Bronchial epithelial cell (primary cell): ENCODE data around the gene SIM2. TPM values are rescaled to one million over a fixed set of nuclear protein-coding genes. Genes with fewer than 3 reads are reported as not detected.

Experiments used
- DNase-seq: peaks from one replicate; pipeline ENCODE4 v3.0.0-alpha.2; 2010; ENCODE audit warnings: low read depth
- FAIRE-seq: peaks from 2 replicates; lab custom pipeline; 2011; peaks lifted over from hg19 to GRCh38; lab: Jason Lieb, UNC
- H3K27me3 ChIP-seq: 2 replicates; pipeline ENCODE4 v1.5.1; 2011; ENCODE audit warnings: low read length; ENCODE audit not compliant: control insufficient read depth, insufficient read depth
- H3K36me3 ChIP-seq: 2 replicates; pipeline ENCODE4 v1.5.1; 2011; ENCODE audit warnings: low read length; ENCODE audit not compliant: control insufficient read depth, insufficient read depth
- H3K4me3 ChIP-seq: 2 replicates; pipeline ENCODE4 v1.5.1; 2011; ENCODE audit warnings: mild to moderate bottlenecking, low read depth, low read length, control low read depth
- total RNA-seq: library from RNA; depleted of rRNA; stranded (reverse); fragments of >200 nt; gene quantifications from 2 replicates; pipeline ENCODE4 v1.2.1, GENCODE V29; 2014
- TF ChIP-seq, protein P1 (sequence below): IDR thresholded peaks from 2 replicates; pipeline ENCODE4 v1.5.1; 2011; ENCODE audit warnings: mild to moderate bottlenecking, moderate library complexity, low read length, control low read depth, inconsistent platforms; ENCODE audit not compliant: insufficient read depth, severe bottlenecking

Gene SIM2
- total RNA-seq, 1 donor from 2014 or later, result 0.26 TPM

DNA sequence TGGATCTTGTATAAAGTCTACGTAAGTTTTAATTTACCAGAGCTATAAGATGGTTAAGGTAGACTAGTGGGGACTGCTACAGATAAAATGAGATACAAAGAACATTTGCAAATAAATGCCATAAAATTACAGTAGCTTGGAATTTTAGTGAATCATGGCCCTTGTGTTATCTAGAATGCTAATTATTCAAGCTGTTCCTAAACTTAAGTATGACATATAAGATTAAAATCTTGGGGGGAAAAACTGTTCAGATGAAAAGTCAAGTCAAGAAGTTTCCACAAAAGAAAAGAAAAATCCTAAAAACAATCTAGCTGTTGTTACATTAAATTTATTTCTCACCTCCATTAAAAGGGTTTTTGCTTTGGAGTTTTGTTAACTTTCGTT lies 51.7 kb downstream of the SIM2 start:
- DNase-seq (no peak), FAIRE-seq (no peak)
- H3K27me3 ChIP-seq, result no peaks in the 10 kb centered on the region
- H3K36me3 ChIP-seq, result no peaks in the 10 kb centered on the region
- TF ChIP-seq, protein P1, sequence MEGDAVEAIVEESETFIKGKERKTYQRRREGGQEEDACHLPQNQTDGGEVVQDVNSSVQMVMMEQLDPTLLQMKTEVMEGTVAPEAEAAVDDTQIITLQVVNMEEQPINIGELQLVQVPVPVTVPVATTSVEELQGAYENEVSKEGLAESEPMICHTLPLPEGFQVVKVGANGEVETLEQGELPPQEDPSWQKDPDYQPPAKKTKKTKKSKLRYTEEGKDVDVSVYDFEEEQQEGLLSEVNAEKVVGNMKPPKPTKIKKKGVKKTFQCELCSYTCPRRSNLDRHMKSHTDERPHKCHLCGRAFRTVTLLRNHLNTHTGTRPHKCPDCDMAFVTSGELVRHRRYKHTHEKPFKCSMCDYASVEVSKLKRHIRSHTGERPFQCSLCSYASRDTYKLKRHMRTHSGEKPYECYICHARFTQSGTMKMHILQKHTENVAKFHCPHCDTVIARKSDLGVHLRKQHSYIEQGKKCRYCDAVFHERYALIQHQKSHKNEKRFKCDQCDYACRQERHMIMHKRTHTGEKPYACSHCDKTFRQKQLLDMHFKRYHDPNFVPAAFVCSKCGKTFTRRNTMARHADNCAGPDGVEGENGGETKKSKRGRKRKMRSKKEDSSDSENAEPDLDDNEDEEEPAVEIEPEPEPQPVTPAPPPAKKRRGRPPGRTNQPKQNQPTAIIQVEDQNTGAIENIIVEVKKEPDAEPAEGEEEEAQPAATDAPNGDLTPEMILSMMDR, result no peak
- H3K4me3 ChIP-seq, result no peak overlapping the region

- TF ChIP-seq, protein P1, result no peak
- DNase-seq (no peak), FAIRE-seq (no peak)
- Histone ChIP-seq H3K27me3 (no peaks in the 10 kb centered on the region), H3K4me3 (no peak overlapping the region), H3K36me3 (no peaks in the 10 kb centered on the region)
These were observed 52.5 kb downstream of the SIM2 start for GRCh38 chr21:36751383-36751782.

DNA sequence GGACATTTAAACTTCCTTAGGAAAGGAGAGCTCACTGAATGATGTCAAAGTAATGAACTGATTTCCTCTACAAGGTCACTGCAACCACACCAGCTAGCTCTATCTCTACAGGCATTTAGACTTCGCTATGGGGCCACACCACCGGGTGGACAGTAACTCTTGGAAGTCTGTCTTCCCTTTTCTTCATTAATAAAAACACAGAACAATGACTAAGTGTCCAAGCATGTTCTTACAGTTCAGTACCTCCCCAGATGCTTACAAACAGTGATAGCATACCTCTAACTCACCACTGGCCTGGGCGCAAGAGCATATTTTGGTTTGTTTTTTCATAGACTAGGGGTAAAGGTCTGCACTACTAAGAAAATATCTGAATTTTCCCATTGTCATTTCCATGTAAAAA lies 54.6 kb downstream of the SIM2 start:
- DNase-seq (peak; percentile 42), FAIRE-seq (no peak)
- no peaks in the 10 kb centered on the region for H3K27me3 ChIP-seq
- H3K36me3 ChIP-seq, result no peaks in the 10 kb centered on the region
- TF ChIP-seq, protein P1, result no peak
- no peak overlapping the region for H3K4me3 ChIP-seq

DNA sequence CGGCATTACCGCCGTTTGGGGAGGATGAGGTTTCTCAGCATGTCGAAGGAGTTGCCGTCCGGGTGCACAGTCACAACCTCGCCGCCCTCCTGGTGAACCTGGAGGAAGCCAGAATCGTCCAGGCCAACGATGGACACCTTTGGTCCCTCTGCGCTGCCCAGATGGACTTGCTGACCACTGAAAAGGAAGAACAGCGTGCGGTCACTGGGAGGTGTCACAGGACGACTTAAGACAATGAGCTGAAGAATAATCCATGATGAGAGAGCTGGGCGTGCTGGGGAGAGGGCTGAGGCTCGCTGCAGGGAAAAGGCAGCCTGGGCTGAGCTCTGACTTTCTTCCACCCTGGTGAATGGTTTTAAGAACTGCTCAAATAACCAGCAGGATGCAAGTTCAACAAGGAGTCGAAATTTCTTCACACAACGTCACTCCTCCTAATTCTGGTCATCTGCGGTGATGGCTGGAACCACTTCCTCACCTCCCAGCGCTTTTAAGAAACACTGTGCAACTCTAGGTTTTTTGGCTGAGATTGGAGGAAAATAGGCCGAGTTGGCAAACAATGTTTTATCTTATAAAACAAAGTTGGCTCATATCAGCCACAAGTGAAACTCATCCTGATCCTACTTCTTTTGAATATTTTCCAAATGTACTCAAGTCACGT lies 55.5 kb downstream of the SIM2 start:
- no peak for FAIRE-seq
- TF ChIP-seq, protein P1, result no peak
- Histone ChIP-seq H3K36me3 (no peaks in the 10 kb centered on the region), H3K27me3 (no peaks in the 10 kb centered on the region), H3K4me3 (no peak overlapping the region)
- DNase-seq, result no peak

- no peak for FAIRE-seq
- peak; percentile 19 for DNase-seq
- Histone ChIP-seq H3K4me3 (no peak overlapping the region), H3K36me3 (no peaks in the 10 kb centered on the region), H3K27me3 (no peaks in the 10 kb centered on the region)
- TF ChIP-seq, protein P1, result no peak
These were observed 57.6 kb downstream of the SIM2 start for GRCh38 chr21:36756527-36756926.

DNA sequence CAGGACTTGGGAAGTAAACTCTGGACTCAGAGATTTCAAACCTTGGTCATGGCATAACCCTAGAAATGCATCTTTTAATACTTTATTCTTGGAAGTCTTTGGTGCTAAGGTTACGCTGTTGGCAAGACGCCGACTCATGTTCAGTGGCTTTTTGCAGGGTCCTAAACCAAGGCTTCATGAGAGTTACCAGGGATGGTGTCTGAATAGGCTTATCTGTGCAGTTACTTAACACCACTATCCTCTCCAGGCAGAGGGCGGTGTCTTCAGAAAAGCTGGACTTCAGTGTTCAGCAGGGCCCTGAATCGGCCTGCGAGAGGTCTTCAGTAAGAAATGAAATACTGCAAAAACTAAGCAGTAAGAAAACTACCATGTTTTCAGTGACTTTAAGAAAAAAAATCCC lies 58.3 kb downstream of the SIM2 start:
- Histone ChIP-seq H3K4me3 (no peak overlapping the region), H3K27me3 (no peaks in the 10 kb centered on the region), H3K36me3 (no peaks in the 10 kb centered on the region)
- FAIRE-seq (no peak), DNase-seq (no peak)
- TF ChIP-seq, protein P1, result no peak
